Adrenal gland (tissue), 12 donors: ENCODE data around the gene POMGNT1. TPM values are rescaled to one million over a fixed set of nuclear protein-coding genes. Genes with fewer than 3 reads are reported as not detected.

Experiments used
- DNase-seq, 7 donors: peaks; one replicate each; pipeline ENCODE4 v3.0.0-alpha.2; 2019 to 2020
- H3K27ac ChIP-seq, 5 donors: fragments of 200-600 bp; sonication (generic) in 4 of 5; 1 replicate in 3 of 5; 2 replicates in 2 of 5; pipeline versions ENCODE4 v1.5.1 to v1.8.0; 2016 to 2020; ENCODE audit warnings: mild to moderate bottlenecking in 1 of 5
- H3K27me3 ChIP-seq: fragments of 200-600 bp; 2 replicates; pipeline ENCODE4 v1.8.0; 2021
- H3K36me3 ChIP-seq, 2 donors: fragments of 200-600 bp; replicated peaks in 1 of 2; 1 replicate in 1 of 2; 2 replicates in 1 of 2; pipeline versions ENCODE4 v1.5.1 to v1.8.0; 2018 to 2022
- H3K4me1 ChIP-seq, 2 donors: fragments of 200-600 bp; replicated peaks in 1 of 2; 1 replicate in 1 of 2; 2 replicates in 1 of 2; pipeline versions ENCODE4 v1.5.1 to v1.8.0; 2018 to 2021
- H3K4me3 ChIP-seq, 4 donors: fragments of 200-600 bp; sonication (generic) in 3 of 4; one replicate each; pipeline ENCODE4 v1.5.1; 2016 to 2018
- H3K9me3 ChIP-seq, 3 donors: fragments of 200-600 bp; sonication (generic) in 1 of 3; replicated peaks in 1 of 3; 1 replicate in 2 of 3; 2 replicates in 1 of 3; pipeline versions ENCODE4 v1.5.1 to v1.8.0; 2016 to 2021
- POLR2A ChIP-seq, 2 donors: fragments of 450-650 bp; IDR thresholded peaks; one replicate each; pipeline ENCODE4 v1.6.1; 2017; ENCODE audit warnings: antibody characterized with exemption in 2 of 2, mild to moderate bottlenecking in 2 of 2, moderate library complexity in 1 of 2
- WGBS, 4 donors: extraction: QIAGEN DNeasy Blood & Tissue Kit in 2 of 4; methylation state at CpG; one replicate each; pipeline versions ENCODE4 v1.1.5 to v1.1.7; 2013 to 2017; 5-methylcytosine and 5-hydroxymethylcytosine counted together
- intact Hi-C, 2 donors: fragments of 100-400 bp; cut with DNase I; formaldehyde crosslinking; loops; one replicate each; pipeline versions ENCODE4 v1.14.1 to v1.15.0; 2022 to 2023
- polyA plus RNA-seq, 3 donors: library from polyadenylated mRNA; stranded (reverse); fragments of 200-250 nt in 2 of 3; fragments of 350-450 nt in 1 of 3; fragmentation: Illumina TruSeq in 1 of 3; extraction: RNeasy Lipid Tissue Mini Kit (QIAGEN cat#74804) in 1 of 3; gene quantifications; one replicate each; pipeline ENCODE4 v1.2.3, GENCODE V29; 2013 to 2014
- total RNA-seq, 9 donors: library from RNA; depleted of rRNA in 4 of 9; stranded (reverse); fragments of >200 nt in 4 of 9; fragments of 120-200 nt in 1 of 9; fragmentation: NEBNext Ultra II Directional in 1 of 9; extraction: Animal tissue kit (Norgen Biotek cat#: 25700) in 1 of 9; gene quantifications; one replicate each; pipeline versions ENCODE4 v1.1.0 to v1.2.4, GENCODE V29; 2013 to 2023
- TF ChIP-seq, protein P1 (sequence below), 6 experiments: fragments of 450-650 bp in 4 of 6; fragments of 200-600 bp in 2 of 6; sonication (generic) in 1 of 6; IDR thresholded peaks; 1 replicate in 5 of 6; 2 replicates in 1 of 6; pipeline versions ENCODE4 v1.5.1 to v1.8.0; 2016 to 2021; ENCODE audit warnings: antibody characterized with exemption in 6 of 6, mild to moderate bottlenecking in 2 of 6, moderate library complexity in 1 of 6
- donor health status: healthy with polysubstance abuse.
- donor health status: Bipolar disorder and iron deficiency.
- donor health status: DM: yes; HTN: yes; CAD: no.
- donor health status: DM: no; HTN: no; CAD: no.
- donor health status: DM: no; HTN: no; CAD: no.
- donor health status: DM: yes; HTN: yes; CAD: no.

Gene POMGNT1
- total and polyA plus RNA-seq, 12 donors, result 44.6 to 149 (median 84.5) TPM

DNA sequence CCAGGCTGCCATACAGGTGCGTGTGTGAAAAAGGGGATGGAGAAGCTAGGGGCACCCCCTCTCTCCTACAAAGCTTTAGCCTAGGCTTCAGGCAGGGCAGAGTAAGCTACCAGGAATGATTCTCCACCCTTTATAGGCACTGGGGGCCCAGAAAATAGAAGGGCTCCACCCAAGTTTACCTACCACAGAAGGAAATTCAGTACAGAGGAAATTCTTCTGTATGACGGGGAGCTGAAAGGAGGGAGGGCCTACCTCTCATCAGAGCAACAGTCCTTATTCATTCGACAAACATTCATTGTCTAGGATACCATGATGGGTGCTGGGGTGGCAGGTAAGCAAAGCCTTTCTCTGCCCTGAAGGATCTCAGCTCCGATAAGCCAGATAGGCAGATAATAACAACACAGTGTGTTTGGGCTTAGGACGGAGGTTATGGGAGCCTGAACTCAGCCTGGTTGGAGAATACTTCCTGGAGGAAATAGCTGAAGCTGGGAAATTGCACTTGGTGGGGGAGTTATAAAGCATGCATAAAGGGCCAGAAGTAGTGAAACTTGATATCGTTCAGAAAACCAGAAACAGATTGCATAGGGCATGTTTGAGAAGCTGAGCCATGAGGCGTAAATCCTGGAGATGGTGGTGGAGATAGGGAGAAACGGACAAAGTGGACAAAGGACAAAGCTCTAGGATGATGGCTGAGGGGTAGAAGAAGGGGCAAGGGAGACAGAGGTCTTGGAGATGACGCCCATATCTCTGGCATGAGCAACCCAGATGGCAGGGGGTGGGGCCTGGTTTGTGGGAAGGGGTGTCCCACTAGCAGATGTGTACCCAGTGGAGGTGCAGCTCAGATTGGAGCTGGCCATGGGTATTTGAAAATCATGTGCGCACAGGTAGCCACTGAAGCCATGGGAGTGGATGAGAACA is 16.6 kb downstream of the POMGNT1 start:
- Histone ChIP-seq H3K9me3 (no peaks in the 10 kb centered on the region), H3K36me3 (no peaks in the 10 kb centered on the region), H3K4me1 (peaks cover 4 to 22% of the 10 kb centered on the region in 2 donors), H3K27me3 (no peaks in the 10 kb centered on the region), H3K4me3 (no peak overlapping the region), H3K27ac (peak overlapping the region in 1 of 5 donors; percentile 29)
- 74 to 80% (median 76%) methylated on average over 10 of the region's 10 CpGs for WGBS, 4 donors
- intact Hi-C loops, result loop anchor here in 1 of 2 donors (2.0 kb wide), 1 partner anchor 145 kb away; no protein-coding TSS in a partner anchor
- TF ChIP-seq, protein P1, sequence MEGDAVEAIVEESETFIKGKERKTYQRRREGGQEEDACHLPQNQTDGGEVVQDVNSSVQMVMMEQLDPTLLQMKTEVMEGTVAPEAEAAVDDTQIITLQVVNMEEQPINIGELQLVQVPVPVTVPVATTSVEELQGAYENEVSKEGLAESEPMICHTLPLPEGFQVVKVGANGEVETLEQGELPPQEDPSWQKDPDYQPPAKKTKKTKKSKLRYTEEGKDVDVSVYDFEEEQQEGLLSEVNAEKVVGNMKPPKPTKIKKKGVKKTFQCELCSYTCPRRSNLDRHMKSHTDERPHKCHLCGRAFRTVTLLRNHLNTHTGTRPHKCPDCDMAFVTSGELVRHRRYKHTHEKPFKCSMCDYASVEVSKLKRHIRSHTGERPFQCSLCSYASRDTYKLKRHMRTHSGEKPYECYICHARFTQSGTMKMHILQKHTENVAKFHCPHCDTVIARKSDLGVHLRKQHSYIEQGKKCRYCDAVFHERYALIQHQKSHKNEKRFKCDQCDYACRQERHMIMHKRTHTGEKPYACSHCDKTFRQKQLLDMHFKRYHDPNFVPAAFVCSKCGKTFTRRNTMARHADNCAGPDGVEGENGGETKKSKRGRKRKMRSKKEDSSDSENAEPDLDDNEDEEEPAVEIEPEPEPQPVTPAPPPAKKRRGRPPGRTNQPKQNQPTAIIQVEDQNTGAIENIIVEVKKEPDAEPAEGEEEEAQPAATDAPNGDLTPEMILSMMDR (IDR thresholded peaks at IDR 0.05), result no peak
- TF ChIP-seq POLR2A (IDR thresholded peaks at IDR 0.05), result no peak
- no peak for DNase-seq

DNA sequence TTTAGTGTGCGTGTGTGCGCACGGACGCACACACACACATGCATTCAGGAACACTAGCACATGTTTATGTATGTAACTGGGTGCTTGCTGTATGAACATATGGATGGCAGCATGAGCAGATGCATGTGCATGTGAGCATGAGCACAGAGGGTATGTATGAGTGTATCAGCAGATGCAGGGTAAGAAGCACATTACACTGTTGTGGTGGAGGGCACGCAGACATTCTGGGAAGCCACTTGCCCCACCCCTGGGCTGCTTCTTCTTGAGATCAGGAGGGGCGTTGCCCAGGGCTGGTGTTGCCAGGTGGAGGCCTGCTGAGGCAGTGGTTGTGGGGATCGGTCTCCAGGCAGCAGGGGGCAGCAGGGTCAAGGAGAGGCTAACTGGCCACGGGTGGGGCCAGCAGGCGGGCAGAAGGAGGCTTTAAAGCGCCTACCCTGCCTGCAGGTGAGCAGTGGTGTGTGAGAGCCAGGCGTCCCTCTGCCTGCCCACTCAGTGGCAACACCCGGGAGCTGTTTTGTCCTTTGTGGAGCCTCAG is 18.1 kb downstream of the POMGNT1 start:
- H3K4me3 ChIP-seq, result no peak overlapping the region
- no peaks in the 10 kb centered on the region for H3K27me3 ChIP-seq
- DNase-seq, result no peak
- H3K9me3 ChIP-seq, result no peaks in the 10 kb centered on the region
- intact Hi-C loops, result loop anchor here in 1 of 2 donors (2.0 kb wide), 1 partner anchor 143 kb away; no protein-coding TSS in a partner anchor
- TF ChIP-seq, protein P1 (IDR thresholded peaks at IDR 0.05), result no peak
- TF ChIP-seq POLR2A (IDR thresholded peaks at IDR 0.05), result no peak
- H3K4me1 ChIP-seq, result peaks cover 9 to 24% of the 10 kb centered on the region in 2 donors
- no peaks in the 10 kb centered on the region for H3K36me3 ChIP-seq
- no peak overlapping the region for H3K27ac ChIP-seq
- 53 to 62% (median 59%) methylated on average over 8 to 12 of the region's 12 CpGs for whole genome bisulfite sequencing, 4 donors

- peak; percentile 82 to 94 (median 88) for DNase-seq
- intact Hi-C loops, result loop anchor here (2.0 kb wide), 1 partner anchor 143 kb away; no protein-coding TSS in a partner anchor
- peak overlapping the region in 1 of 4 donors; percentile 20 for H3K4me3 ChIP-seq
- 8 to 9% (median 9%) methylated on average over 10 of the region's 10 CpGs for WGBS, 4 donors
- no peaks in the 10 kb centered on the region for H3K36me3 ChIP-seq
- no peaks in the 10 kb centered on the region for H3K9me3 ChIP-seq
- H3K4me1 ChIP-seq, result peaks cover 15 to 30% of the 10 kb centered on the region in 2 donors
- H3K27ac ChIP-seq, result no peak overlapping the region
- TF ChIP-seq POLR2A (IDR thresholded peaks at IDR 0.05), result no peak
- TF ChIP-seq, protein P1 (IDR thresholded peaks at IDR 0.05), result peak; percentile 85 to 99 (median 94)
- no peaks in the 10 kb centered on the region for H3K27me3 ChIP-seq
Measured at GRCh38 chr1:46179138-46180081, 18.8 kb downstream of the POMGNT1 start.
